ENCODE measurements around the gene MCTP2.

- TF ChIP-seq CTCF (conservative IDR thresholded peaks at IDR 0.05): no peak
- no peak for TF ChIP-seq ZFX (IDR thresholded peaks at IDR 0.05)
Measured at GRCh38 chr15:94372821-94373220, 141.5 kb downstream of the MCTP2 start.

Data from C4-2B (cell line).